HG03432 (cell line): ENCODE data around the gene TRIM41.
"Not testable (repeated sequence)": the region's sequence is repeated elsewhere in the genome, so short reads cannot be mapped to it uniquely, and the experiment has no call there.

Experiments used
- ATAC-seq: cut with Tn5 transposase; IDR thresholded peaks from one replicate; pipeline ENCODE4 v1.9.1; 2021; ENCODE audit warnings: mild to moderate bottlenecking, moderate library complexity; ENCODE audit not compliant: unreplicated experiment

Gene TRIM41

GRCh38 chr5:181282874-181283273 is 59.8 kb downstream of the TRIM41 start:
- no peak for ATAC-seq

- ATAC-seq = no peak
Measured at GRCh38 chr5:181283347-181283746, 60.3 kb downstream of the TRIM41 start.

- ATAC-seq = not testable (repeated sequence)
Measured at GRCh38 chr5:181283841-181284755, 61.0 kb downstream of the TRIM41 start.
